HUES6 (cell line): ENCODE results near the gene DCAF11.
A peak's percentile ranks its signal among the peaks of the same experiment; 100 is the strongest.

ENCODE experiments used
- H3K27ac ChIP-seq: 2 replicates; pipeline ENCODE4 v1.7.0; 2013; ENCODE audit warnings: low read depth, mild to moderate bottlenecking, low read length, inconsistent platforms
- H3K27me3 ChIP-seq: 2 replicates; pipeline ENCODE4 v1.6.1; 2013; ENCODE audit warnings: low read length; ENCODE audit not compliant: control insufficient read depth, insufficient read depth
- H3K36me3 ChIP-seq: 2 replicates; pipeline ENCODE4 v1.6.1; 2013; ENCODE audit warnings: low read length; ENCODE audit not compliant: control insufficient read depth, insufficient read depth
- H3K4me1 ChIP-seq: 2 replicates; pipeline ENCODE4 v1.6.1; 2013; ENCODE audit warnings: low read length; ENCODE audit not compliant: control insufficient read depth, insufficient read depth
- H3K4me3 ChIP-seq: 2 replicates; pipeline ENCODE4 v1.5.1; 2013; ENCODE audit warnings: low read depth, low read length
- H3K9ac ChIP-seq: one replicate; pipeline ENCODE4 v1.6.1; 2013; ENCODE audit warnings: mild to moderate bottlenecking, low read length
- H3K9me3 ChIP-seq: 2 replicates; pipeline ENCODE4 v1.6.1; 2013; ENCODE audit warnings: low read depth, low read length; ENCODE audit not compliant: control insufficient read depth, insufficient read depth

Gene DCAF11

GRCh38 chr14:24113801-24114531, 611 bp upstream of the DCAF11 start:
- Histone ChIP-seq H3K27me3 (no peaks in the 10 kb centered on the region), H3K36me3 (peaks cover 24% of the 10 kb centered on the region), H3K27ac (peak overlapping the region; percentile 42; the same call in 1 of the 2 replicates), H3K4me3 (peak overlapping the region; percentile 86), H3K9ac (peak overlapping the region; percentile 79), H3K4me1 (0 out of 2 replicates have a peak, but pooled peaks cover 6% of the 10 kb centered on the region), H3K9me3 (no peaks in the 10 kb centered on the region)

- no peaks in the 10 kb centered on the region for H3K9me3 ChIP-seq
- peak overlapping the region; percentile 86 for H3K4me3 ChIP-seq
- no peak overlapping the region for H3K27ac ChIP-seq
- peak overlapping the region; percentile 87 for H3K9ac ChIP-seq
- H3K27me3 ChIP-seq, result no peaks in the 10 kb centered on the region
- H3K4me1 ChIP-seq, result 0 out of 2 replicates have a peak, but pooled peaks cover 6% of the 10 kb centered on the region
- peaks cover 36% of the 10 kb centered on the region for H3K36me3 ChIP-seq
Measured at GRCh38 chr14:24115422-24116127, 998 bp downstream of the DCAF11 start.

GRCh38 chr14:24116128-24116814, 1.7 kb downstream of the DCAF11 start:
- H3K9ac ChIP-seq, result no peak overlapping the region
- H3K36me3 ChIP-seq, result peaks cover 43% of the 10 kb centered on the region
- peak overlapping the region; percentile 86 for H3K4me3 ChIP-seq
- 0 out of 2 replicates have a peak, but pooled peaks cover 6% of the 10 kb centered on the region for H3K4me1 ChIP-seq
- H3K9me3 ChIP-seq, result no peaks in the 10 kb centered on the region
- no peaks in the 10 kb centered on the region for H3K27me3 ChIP-seq
- H3K27ac ChIP-seq, result no peak overlapping the region

- 0 out of 2 replicates have a peak, but pooled peaks cover 6% of the 10 kb centered on the region for H3K4me1 ChIP-seq
- no peak overlapping the region for H3K27ac ChIP-seq
- no peaks in the 10 kb centered on the region for H3K27me3 ChIP-seq
- H3K9ac ChIP-seq, result no peak overlapping the region
- peaks cover 49% of the 10 kb centered on the region for H3K36me3 ChIP-seq
- H3K4me3 ChIP-seq, result no peak overlapping the region
- H3K9me3 ChIP-seq, result no peaks in the 10 kb centered on the region
Measured at GRCh38 chr14:24117179-24117578, 2.6 kb downstream of the DCAF11 start.

- Histone ChIP-seq H3K27me3 (no peaks in the 10 kb centered on the region), H3K4me3 (no peak overlapping the region), H3K36me3 (peaks cover 66% of the 10 kb centered on the region), H3K4me1 (0 out of 2 replicates have a peak, but pooled peaks cover 6% of the 10 kb centered on the region), H3K27ac (no peak overlapping the region), H3K9me3 (no peaks in the 10 kb centered on the region), H3K9ac (no peak overlapping the region)
Measured at GRCh38 chr14:24119691-24120090, 5.1 kb downstream of the DCAF11 start.

- H3K27me3 ChIP-seq, result no peaks in the 10 kb centered on the region
- peaks cover 66% of the 10 kb centered on the region for H3K36me3 ChIP-seq
Measured at GRCh38 chr14:24121210-24121609, 6.6 kb downstream of the DCAF11 start.

GRCh38 chr14:24122416-24122815, 7.8 kb downstream of the DCAF11 start:
- Histone ChIP-seq H3K9me3 (no peaks in the 10 kb centered on the region), H3K27ac (no peak overlapping the region), H3K27me3 (no peaks in the 10 kb centered on the region), H3K36me3 (peaks cover 57% of the 10 kb centered on the region), H3K9ac (no peak overlapping the region), H3K4me3 (no peak overlapping the region), H3K4me1 (no peaks in the 10 kb centered on the region)

More at GRCh38 chr14:24121210-24121609, 6.6 kb downstream of the DCAF11 start:
- no peaks in the 10 kb centered on the region for H3K9me3 ChIP-seq
- H3K4me1 ChIP-seq, result no peaks in the 10 kb centered on the region
- H3K4me3 ChIP-seq, result no peak overlapping the region
- no peak overlapping the region for H3K9ac ChIP-seq
- no peak overlapping the region for H3K27ac ChIP-seq

GRCh38 chr14:24122898-24123297, 8.3 kb downstream of the DCAF11 start:
- Histone ChIP-seq H3K36me3 (peaks cover 52% of the 10 kb centered on the region), H3K4me3 (no peak overlapping the region), H3K27ac (no peak overlapping the region), H3K9ac (no peak overlapping the region), H3K27me3 (no peaks in the 10 kb centered on the region), H3K4me1 (no peaks in the 10 kb centered on the region), H3K9me3 (no peaks in the 10 kb centered on the region)

- Histone ChIP-seq H3K36me3 (peaks cover 44% of the 10 kb centered on the region), H3K9me3 (no peaks in the 10 kb centered on the region), H3K27me3 (no peaks in the 10 kb centered on the region), H3K9ac (no peak overlapping the region), H3K4me3 (no peak overlapping the region), H3K27ac (no peak overlapping the region), H3K4me1 (no peaks in the 10 kb centered on the region)
Measured at GRCh38 chr14:24123424-24124417, 9.1 kb downstream of the DCAF11 start.

GRCh38 chr14:24126939-24127338, 12.4 kb downstream of the DCAF11 start:
- no peaks in the 10 kb centered on the region for H3K27me3 ChIP-seq
- peaks cover 17% of the 10 kb centered on the region for H3K36me3 ChIP-seq
- no peaks in the 10 kb centered on the region for H3K9me3 ChIP-seq
- H3K9ac ChIP-seq, result no peak overlapping the region
- H3K4me3 ChIP-seq, result no peak overlapping the region
- no peaks in the 10 kb centered on the region for H3K4me1 ChIP-seq
- H3K27ac ChIP-seq, result no peak overlapping the region
